ENCODE measurements around the gene ENKUR. TPM values are rescaled to one million over a fixed set of nuclear protein-coding genes. Genes with fewer than 3 reads are reported as not detected.
A peak's percentile ranks its signal among the peaks of the same experiment; 100 is the strongest.

The ENKUR gene
- polyA plus RNA-seq, 1 experiment = 0.06 TPM

DNA sequence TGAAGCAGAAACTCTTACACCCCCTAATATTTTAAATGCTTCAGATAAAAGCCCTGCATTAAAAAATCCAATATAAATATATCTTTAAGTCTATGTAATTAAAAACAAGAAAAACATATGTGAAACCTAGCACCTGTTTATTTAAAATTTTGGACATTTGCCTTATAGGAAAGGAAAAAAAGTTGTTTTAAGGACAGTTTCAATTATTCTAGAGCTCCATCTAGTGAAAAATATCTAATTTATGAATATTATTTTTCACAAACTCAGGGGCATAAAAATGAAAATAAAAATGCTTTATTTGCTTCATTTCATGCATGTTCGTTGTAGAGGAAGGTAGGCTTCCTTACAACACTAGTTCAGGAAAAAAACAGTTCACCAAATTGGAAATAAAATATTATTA, 26.1 kb downstream of the ENKUR start:
- Histone ChIP-seq H3K4me3 (ENCODE audit: low read depth, low read length) (no peak overlapping the region), H3K27me3 (ENCODE audit: control insufficient read depth, insufficient read depth, low read length) (no peaks in the 10 kb centered on the region; the same call in 1 of the 2 replicates), H3K36me3 (ENCODE audit: control insufficient read depth, insufficient read depth, low read length) (no peaks in the 10 kb centered on the region)
- no peak for DNase-seq (ENCODE audit: low read depth)
- POLR2A ChIA-PET = interaction anchor here (0.7 to 1.0 kb wide), 2 partner anchors 20 to 27 kb away, joined by 3 to 5 read pairs; partner anchors contain the start of gene THNSL1
- TF ChIP-seq CTCF (IDR thresholded peaks at IDR 0.05; ENCODE audit: insufficient read depth, low read depth, low read length) = 0 out of 2 replicates have a peak, but pooled peaks have one; percentile 7
- CTCF ChIA-PET = interaction anchor here (0.7 to 1.7 kb wide), 11 partner anchors 9 to 373 kb away, joined by 3 to 7 read pairs (median 3); no protein-coding TSS in a partner anchor

DNA sequence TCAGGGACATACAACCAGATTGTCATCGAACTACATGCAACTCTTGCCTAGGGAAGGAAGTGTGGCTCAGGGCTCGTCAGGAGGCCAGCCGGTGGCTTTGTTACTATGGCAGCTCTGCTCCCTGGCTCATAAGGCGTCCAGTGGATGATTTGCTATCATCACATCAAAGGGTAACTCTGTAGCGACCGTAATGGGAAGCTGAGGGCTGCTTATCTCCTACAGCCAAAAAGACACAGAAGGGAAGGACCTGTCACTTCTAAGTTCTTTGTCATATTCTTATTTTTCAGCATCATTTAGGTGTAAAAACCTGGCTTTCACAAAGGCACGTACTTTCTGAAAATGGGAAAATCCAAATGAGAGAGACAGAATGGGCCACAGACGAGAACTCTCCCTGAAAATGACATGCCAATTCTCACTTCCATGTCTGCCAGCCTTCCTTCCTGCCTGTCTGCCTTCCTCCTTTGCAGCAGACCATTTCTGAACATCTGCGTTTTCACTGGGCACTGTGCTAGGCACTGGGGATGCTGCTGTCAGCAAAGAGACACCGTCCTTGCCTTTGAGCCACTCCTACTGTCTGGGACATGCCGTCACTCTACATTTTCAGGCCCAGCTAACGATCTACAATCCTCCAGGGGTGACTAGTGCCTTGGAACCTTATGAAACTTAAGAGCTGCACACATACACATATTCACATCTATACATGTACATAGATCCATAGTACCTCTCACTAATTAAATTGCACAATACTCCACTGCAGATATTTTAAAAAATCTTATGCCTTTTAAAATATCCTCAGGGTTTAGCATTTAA, 26.9 kb downstream of the ENKUR start:
- DNase-seq (ENCODE audit: low read depth) = no peak
- POLR2A ChIA-PET = interaction anchor here (0.7 to 1.0 kb wide), 2 partner anchors 20 to 28 kb away, joined by 3 to 5 read pairs; partner anchors contain the start of gene THNSL1

DNA sequence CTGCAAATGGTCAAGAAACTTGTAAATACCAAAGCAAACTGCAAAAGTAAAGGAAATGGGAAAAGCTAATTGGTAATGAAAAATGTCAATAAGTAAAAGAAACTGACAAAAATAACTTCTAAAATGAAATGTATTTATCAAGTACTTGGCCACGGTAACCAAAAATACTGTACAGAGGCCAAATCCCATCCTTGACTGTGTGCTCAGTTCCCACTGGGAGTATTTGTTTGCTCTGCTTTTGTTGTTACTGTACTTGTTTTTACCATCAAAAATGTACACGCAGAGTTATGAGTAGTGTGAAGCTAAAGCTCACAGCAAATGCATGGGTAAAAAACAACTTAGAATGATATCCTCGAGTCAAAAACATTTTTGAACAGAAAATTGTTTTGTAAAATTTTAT, 31.1 kb downstream of the ENKUR start:
- DNase-seq (ENCODE audit: low read depth) = no peak
- no peaks in the 10 kb centered on the region for H3K27me3 ChIP-seq (ENCODE audit: control insufficient read depth, insufficient read depth, low read length)

More for the DNA sequence above, 26.9 kb downstream of the ENKUR start:
- Histone ChIP-seq H3K27me3 (ENCODE audit: control insufficient read depth, insufficient read depth, low read length) (no peaks in the 10 kb centered on the region; the same call in 1 of the 2 replicates), H3K36me3 (ENCODE audit: control insufficient read depth, insufficient read depth, low read length) (no peaks in the 10 kb centered on the region), H3K4me3 (ENCODE audit: low read depth, low read length) (no peak overlapping the region)
- no peak for TF ChIP-seq CTCF (IDR thresholded peaks at IDR 0.05; ENCODE audit: insufficient read depth, low read depth, low read length)
- CTCF ChIA-PET = interaction anchor here (0.6 to 2.4 kb wide), 10 partner anchors 10 to 372 kb away, joined by 3 to 9 read pairs (median 6); no protein-coding TSS in a partner anchor

GRCh38 chr10:24983946-24984345, 32.0 kb downstream of the ENKUR start:
- ChIA-PET POLR2A (interaction anchor here (0.5 kb wide), 1 partner anchor 19 kb away, joined by 3 read pairs; no protein-coding TSS in a partner anchor), CTCF (interaction anchor here (0.8 kb wide), 1 partner anchor 22 kb away, joined by 3 read pairs; no protein-coding TSS in a partner anchor)
- Histone ChIP-seq H3K4me3 (ENCODE audit: low read depth, low read length) (no peak overlapping the region), H3K36me3 (ENCODE audit: control insufficient read depth, insufficient read depth, low read length) (no peaks in the 10 kb centered on the region), H3K27me3 (ENCODE audit: control insufficient read depth, insufficient read depth, low read length) (no peaks in the 10 kb centered on the region)
- no peak for TF ChIP-seq CTCF (IDR thresholded peaks at IDR 0.05; ENCODE audit: insufficient read depth, low read depth, low read length)
- no peak for DNase-seq (ENCODE audit: low read depth)

More for the DNA sequence above, 31.1 kb downstream of the ENKUR start:
- POLR2A ChIA-PET = no interaction called here
- no peak overlapping the region for H3K4me3 ChIP-seq (ENCODE audit: low read depth, low read length)
- H3K36me3 ChIP-seq (ENCODE audit: control insufficient read depth, insufficient read depth, low read length) = no peaks in the 10 kb centered on the region
- CTCF ChIA-PET = interaction anchor here (2.0 kb wide), 1 partner anchor 96 kb away, joined by 9 read pairs; no protein-coding TSS in a partner anchor
- TF ChIP-seq CTCF (IDR thresholded peaks at IDR 0.05; ENCODE audit: insufficient read depth, low read depth, low read length) = no peak

GRCh38 chr10:24983130-24983529, 32.8 kb downstream of the ENKUR start:
- POLR2A ChIA-PET = no interaction called here
- TF ChIP-seq CTCF (IDR thresholded peaks at IDR 0.05; ENCODE audit: insufficient read depth, low read depth, low read length) = no peak
- CTCF ChIA-PET = no interaction called here

More at GRCh38 chr10:24983130-24983529, 32.8 kb downstream of the ENKUR start:
- H3K36me3 ChIP-seq (ENCODE audit: control insufficient read depth, insufficient read depth, low read length) = no peaks in the 10 kb centered on the region
- H3K4me3 ChIP-seq (ENCODE audit: low read depth, low read length) = no peak overlapping the region
- no peak for DNase-seq (ENCODE audit: low read depth)
- H3K27me3 ChIP-seq (ENCODE audit: control insufficient read depth, insufficient read depth, low read length) = no peaks in the 10 kb centered on the region
